ENCODE results near the gene TRIM41. TPM values are rescaled to one million over a fixed set of nuclear protein-coding genes. Genes with fewer than 3 reads are reported as not detected.
A peak's percentile ranks its signal among the peaks of the same experiment; 100 is the strongest.

Gene TRIM41
- total and polyA plus RNA-seq, 2 of the 13 experiments (the other 11 are each of a cell fraction or from before 2014, with no cell fraction given) = 10.2 to 16.7 TPM

GRCh38 chr5:181221105-181221791 is 1.8 kb upstream of the TRIM41 start (continued):
- TF ChIP-seq ZBED4 (CRISPR knock-in tag; IDR thresholded peaks at IDR 0.05; ENCODE audit: borderline replicate concordance) (no peak), ZNF318 (CRISPR knock-in tag; IDR thresholded peaks at IDR 0.05) (no peak), ZNF747 (CRISPR knock-in tag; IDR thresholded peaks at IDR 0.05; ENCODE audit: borderline replicate concordance) (no peak), NFYC (CRISPR knock-in tag; IDR thresholded peaks at IDR 0.05) (no peak), ZBTB38 (CRISPR knock-in tag; IDR thresholded peaks at IDR 0.05) (peak; percentile 92), ZFX (CRISPR knock-in tag; IDR thresholded peaks at IDR 0.05; ENCODE audit: low read depth) (peak; percentile 21; the same call in 1 of the 2 replicates), HIC2 (CRISPR knock-in tag; IDR thresholded peaks at IDR 0.05; ENCODE audit: low read depth) (no peak), NRL (CRISPR knock-in tag; IDR thresholded peaks at IDR 0.05; ENCODE audit: borderline replicate concordance) (peak; percentile 50; the same call in 1 of the 2 replicates), WIZ (CRISPR knock-in tag; IDR thresholded peaks at IDR 0.05) (0 out of 2 replicates have a peak, but pooled peaks have one; percentile 25), USF2 (IDR thresholded peaks at IDR 0.05; ENCODE audit: low read depth, low read length) (no peak), USF2 (CRISPR knock-in tag; IDR thresholded peaks at IDR 0.05; ENCODE audit: borderline replicate concordance) (0 out of 2 replicates have a peak, but pooled peaks have one; percentile 10), ZKSCAN1 (IDR thresholded peaks at IDR 0.05; ENCODE audit: low read length) (0 out of 2 replicates have a peak, but pooled peaks have one; percentile 36)
